GM10248 (cell line): ENCODE measurements around the gene HMGN1.

ENCODE experiments used
- CTCF ChIA-PET: fragments of 300-600 bp; sonication (Branson Sonifier 250); formaldehyde crosslinking; extraction: SDS; loops from one replicate; lab custom pipeline; 2021; ENCODE audit warnings: antibody characterized with exemption; lab: Yijun Ruan, JAX
- POLR2A ChIA-PET: fragments of 350-650 bp; sonication (Branson Sonifier 250); formaldehyde crosslinking; extraction: SDS; loops from one replicate; lab custom pipeline; 2020; ENCODE audit warnings: antibody characterized with exemption; lab: Yijun Ruan, JAX
- DNase-seq: peaks from one replicate; pipeline ENCODE4 v3.0.0; 2012; ENCODE audit errors: extremely low spot score
- TF ChIP-seq, protein P1 (sequence below): IDR thresholded peaks from 2 replicates; pipeline ENCODE4 v1.5.1; 2012; ENCODE audit warnings: mild to moderate bottlenecking, low read depth; ENCODE audit errors: extremely low read depth, missing control alignments, control extremely low read depth

Gene HMGN1

DNA sequence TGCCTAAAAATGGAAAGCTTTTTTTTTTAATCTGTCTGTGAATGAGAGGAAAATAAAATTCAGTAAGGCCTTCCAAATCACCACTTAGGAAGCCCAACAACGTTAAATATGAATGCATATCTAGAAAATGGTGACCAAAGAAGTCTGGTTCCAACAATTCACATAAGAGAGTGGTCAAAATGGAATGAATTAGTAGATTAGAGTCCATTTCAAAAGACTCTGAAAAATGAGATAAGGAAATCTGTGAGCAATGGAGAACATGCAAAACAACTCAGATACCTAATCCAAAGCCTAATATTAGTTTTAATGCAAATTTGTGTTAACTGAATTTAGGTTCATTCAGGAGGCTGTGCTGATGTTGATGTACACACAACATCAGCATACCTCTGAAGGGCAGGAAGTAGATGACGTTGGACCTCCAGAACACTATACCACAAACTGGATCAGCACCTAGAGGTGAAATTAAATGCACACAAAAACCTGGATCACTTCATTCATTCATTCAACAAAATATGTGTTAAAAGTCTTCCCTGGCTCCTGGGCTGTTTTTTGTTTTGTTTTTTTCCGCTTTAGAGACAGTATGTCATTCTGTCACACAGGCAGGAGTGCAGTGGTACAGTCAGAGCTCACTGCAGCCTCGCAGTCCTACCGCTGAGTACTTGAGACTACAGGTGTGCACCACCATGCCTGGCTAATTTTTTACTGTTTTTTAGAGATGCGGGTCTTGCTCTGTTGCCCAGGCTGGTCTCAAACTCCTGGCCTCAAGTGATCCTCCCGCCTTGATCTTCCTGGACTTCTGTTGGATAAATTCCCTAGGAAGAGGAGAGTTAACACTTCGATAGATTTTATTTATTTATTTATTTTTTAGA, 30.6 kb downstream of the HMGN1 start:
- TF ChIP-seq, protein P1, sequence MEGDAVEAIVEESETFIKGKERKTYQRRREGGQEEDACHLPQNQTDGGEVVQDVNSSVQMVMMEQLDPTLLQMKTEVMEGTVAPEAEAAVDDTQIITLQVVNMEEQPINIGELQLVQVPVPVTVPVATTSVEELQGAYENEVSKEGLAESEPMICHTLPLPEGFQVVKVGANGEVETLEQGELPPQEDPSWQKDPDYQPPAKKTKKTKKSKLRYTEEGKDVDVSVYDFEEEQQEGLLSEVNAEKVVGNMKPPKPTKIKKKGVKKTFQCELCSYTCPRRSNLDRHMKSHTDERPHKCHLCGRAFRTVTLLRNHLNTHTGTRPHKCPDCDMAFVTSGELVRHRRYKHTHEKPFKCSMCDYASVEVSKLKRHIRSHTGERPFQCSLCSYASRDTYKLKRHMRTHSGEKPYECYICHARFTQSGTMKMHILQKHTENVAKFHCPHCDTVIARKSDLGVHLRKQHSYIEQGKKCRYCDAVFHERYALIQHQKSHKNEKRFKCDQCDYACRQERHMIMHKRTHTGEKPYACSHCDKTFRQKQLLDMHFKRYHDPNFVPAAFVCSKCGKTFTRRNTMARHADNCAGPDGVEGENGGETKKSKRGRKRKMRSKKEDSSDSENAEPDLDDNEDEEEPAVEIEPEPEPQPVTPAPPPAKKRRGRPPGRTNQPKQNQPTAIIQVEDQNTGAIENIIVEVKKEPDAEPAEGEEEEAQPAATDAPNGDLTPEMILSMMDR = no peak
- no peak for DNase-seq
- ChIA-PET POLR2A (interaction anchor here (0.6 kb wide), 1 partner anchor 30 kb away, joined by 3 read pairs; no protein-coding TSS in a partner anchor), CTCF (interaction anchor here (1.3 kb wide), 1 partner anchor 13 kb away, joined by 3 read pairs; no protein-coding TSS in a partner anchor)

DNA sequence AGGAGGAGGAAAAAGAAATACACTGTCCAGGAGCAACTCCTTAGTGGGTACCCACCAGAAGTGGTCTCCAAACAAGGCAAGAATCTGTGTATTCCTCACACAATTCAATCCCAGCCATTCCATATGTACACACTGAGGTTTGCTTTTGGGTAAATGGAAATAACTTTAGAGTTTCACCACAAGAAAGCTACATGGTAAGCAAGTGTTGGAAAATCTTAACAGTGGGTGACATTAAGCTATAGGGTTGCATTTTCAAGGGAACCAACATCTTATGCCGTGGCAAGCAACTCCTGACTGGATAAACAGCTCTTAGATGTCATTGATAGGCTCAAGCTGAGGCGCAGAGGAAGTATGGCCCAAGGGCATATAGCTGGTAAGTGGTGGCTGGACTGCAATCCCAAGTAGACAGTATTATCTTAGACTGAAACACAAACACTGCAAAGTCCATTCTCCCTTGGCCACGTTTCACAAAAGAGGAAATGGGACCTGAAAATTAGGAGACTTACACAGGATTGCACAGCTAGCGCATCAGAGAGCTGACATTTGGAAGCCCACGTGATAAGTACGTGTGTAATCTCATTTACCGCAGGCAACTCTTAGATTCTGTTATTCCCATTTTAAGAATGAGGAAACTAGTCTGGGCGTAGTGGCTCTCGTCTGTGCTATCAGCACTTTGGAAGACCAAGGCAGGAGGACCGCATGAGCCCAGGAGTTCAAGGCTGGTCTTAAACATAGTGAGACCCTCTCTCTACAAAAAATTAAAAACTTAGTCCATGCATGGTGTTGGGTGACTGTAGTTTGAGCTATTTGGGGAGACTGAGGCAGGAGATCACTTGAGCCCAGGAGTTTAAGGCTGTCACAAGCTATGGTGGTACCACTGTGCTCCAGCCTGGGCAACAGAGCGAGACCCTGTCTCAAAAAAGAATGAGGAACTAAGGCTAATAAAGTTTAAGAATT, 31.5 kb downstream of the HMGN1 start:
- TF ChIP-seq, protein P1 = no peak
- ChIA-PET POLR2A (interaction anchor here (0.6 kb wide), 1 partner anchor 31 kb away, joined by 3 read pairs; no protein-coding TSS in a partner anchor), CTCF (interaction anchor here (0.9 to 1.3 kb wide), 2 partner anchors 13 to 69 kb away, joined by 3 read pairs; no protein-coding TSS in a partner anchor)
- no peak for DNase-seq

DNA sequence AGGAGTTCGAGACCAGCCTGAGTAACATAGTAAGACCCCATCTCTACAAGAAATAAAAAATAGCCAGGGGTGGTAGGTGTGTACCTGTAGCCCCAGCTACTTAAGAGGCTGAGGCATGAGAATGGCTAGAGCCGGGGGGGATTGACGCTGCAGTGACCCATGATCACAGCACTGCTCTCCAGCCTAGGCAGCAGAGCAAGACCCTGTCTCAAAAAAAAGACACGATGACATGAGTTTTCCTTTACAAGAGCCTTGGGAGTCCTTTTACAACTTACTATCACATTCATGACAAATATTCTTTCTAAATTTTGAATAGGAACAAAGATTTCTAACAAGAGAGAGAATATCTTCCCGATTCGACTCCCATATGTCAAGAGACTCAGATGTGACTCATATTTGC, 32.2 kb downstream of the HMGN1 start:
- DNase-seq = no peak
- POLR2A ChIA-PET = no interaction called here
- TF ChIP-seq, protein P1 = no peak
- CTCF ChIA-PET = interaction anchor here (0.9 kb wide), 1 partner anchor 70 kb away, joined by 3 read pairs; no protein-coding TSS in a partner anchor

DNA sequence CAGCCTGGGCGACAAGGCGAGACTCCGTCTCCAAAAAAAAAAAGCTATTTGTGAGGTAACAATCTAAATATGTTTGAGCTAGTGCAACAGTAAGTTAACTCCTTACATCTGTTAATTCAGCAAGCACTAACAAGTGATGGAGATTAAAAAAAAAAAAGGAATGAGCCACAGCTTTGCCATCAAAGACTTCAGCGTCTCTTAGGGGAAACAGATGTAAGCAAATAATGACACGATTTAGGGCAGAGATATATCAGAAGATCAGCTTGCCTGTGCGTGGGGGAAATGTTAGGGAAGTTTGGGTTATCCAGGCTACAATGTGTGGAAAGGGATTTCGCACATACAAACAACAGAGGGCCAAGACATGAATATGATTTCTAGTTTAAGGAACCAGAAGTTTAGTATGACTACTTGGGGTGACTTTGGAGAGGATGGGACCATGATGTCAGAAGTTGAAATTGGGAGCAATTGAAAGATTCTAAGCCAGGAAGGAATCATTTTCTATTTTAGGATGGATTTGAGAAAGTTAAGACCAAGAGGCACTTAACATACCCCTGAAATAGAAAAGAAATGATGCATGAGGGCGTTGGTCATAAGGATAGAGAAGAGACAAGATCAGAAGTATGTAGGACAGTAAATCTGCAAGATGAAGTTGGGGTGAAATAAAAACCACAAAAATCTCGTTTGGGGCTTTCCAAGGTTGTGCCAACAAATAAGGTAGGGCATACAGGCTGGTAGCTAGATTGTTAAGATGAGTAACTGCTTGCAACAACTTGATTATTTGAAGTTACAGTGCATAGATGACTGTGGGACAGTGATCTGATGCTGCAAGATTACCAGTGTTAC, 33.1 kb downstream of the HMGN1 start:
- TF ChIP-seq, protein P1 = no peak

DNA sequence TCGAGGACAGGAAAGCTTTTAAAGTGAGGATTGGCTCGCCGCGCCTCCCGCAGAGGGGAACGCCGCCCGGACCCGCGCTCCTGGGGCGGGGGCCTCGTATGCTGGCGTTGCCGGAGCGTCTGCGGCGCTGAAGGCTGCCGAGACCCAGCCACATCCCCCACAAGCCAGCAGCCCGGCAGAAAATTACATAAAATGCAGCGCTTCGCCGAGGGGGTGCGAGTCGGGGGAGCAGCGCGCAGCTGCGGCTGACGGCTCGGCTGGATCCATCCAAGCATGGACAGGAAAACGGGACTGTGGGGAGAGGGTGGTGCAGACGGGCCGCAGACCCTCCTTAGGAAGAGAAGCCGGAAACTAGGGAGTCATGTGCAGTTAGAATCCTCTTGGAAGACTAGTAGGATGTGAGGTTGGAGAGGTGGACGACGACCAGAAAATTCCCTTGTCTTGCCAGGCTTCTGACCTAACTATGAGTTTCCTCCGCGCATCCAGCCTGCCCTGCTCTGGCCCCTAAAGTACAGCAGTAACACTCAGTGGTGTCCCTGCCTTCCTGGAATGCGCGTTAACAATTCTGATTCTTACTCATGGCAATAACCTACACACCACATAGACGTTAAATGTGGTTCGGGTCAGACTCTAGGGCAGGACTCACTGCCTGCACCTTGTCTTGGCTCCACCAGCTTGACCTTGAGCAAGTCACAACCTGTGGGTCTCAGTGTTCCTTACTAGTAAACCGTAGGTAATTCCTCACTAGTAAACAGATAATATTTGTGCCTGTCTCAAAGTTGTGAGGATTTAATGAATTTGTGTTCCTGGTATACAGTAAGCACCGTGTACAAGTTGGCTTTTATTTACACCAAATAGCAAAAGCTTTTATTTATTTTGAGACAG, 34.5 kb downstream of the HMGN1 start:
- ChIA-PET CTCF (interaction anchor here (1.0 to 2.3 kb wide), 4 partner anchors 12 to 138 kb away, joined by 3 to 10 read pairs (median 3); partner anchors contain the start of gene HMGN1), POLR2A (interaction anchor here (0.6 kb wide), 1 partner anchor 10 kb away, joined by 5 read pairs; no protein-coding TSS in a partner anchor)
- peak; percentile 47 for DNase-seq
- TF ChIP-seq, protein P1 = no peak

More for the DNA sequence above, 33.1 kb downstream of the HMGN1 start:
- CTCF ChIA-PET = interaction anchor here (1.0 kb wide), 1 partner anchor 11 kb away, joined by 3 read pairs; no protein-coding TSS in a partner anchor
- POLR2A ChIA-PET = no interaction called here
- DNase-seq = no peak
